ENCODE data around the gene ANKRD28. TPM values are rescaled to one million over a fixed set of nuclear protein-coding genes. Genes with fewer than 3 reads are reported as not detected.

Gene ANKRD28
- total and polyA plus RNA-seq, 2 donors from 2014 or later = 9.8 to 72.4 TPM

- Histone ChIP-seq H3K27me3 (ENCODE audit: control insufficient read depth, insufficient read depth, low read length) (no peaks in the 10 kb centered on the region), H3K9me3 (ENCODE audit: control insufficient read depth in 2 of 3, insufficient read depth in 1 of 3, low read length in 3 of 3) (no peaks in the 10 kb centered on the region), H3K27ac (ENCODE audit: low read depth in 2 of 2, low read length in 2 of 2) (no peak overlapping the region), H3K4me1 (ENCODE audit: control insufficient read depth in 2 of 3, insufficient read depth in 2 of 3, low read depth in 1 of 3, low read length in 3 of 3) (peaks cover 0 to 7% (median 4%) of the 10 kb centered on the region in 3 donors), H3K36me3 (ENCODE audit: control insufficient read depth in 2 of 3, insufficient read depth in 3 of 3, low read length in 3 of 3) (no peaks in the 10 kb centered on the region), H3K9ac (ENCODE audit: low read length in 3 of 3) (no peak overlapping the region), H3K4me3 (ENCODE audit: low read length in 3 of 3) (no peak overlapping the region)
- intact Hi-C loops (cut with DNase I) = loop anchor here (10.0 kb wide), 1 partner anchor 169 kb away; no protein-coding TSS in a partner anchor
- TF ChIP-seq CTCF (IDR thresholded peaks at IDR 0.05; ENCODE audit: borderline replicate concordance, extremely low read depth, insufficient read depth) = no peak
- FAIRE-seq (no peak), DNase-seq (no peak)
Observed at GRCh38 chr3:15803921-15804320, 6.1 kb upstream of the ANKRD28 start.

- TF ChIP-seq CTCF (IDR thresholded peaks at IDR 0.05; ENCODE audit: borderline replicate concordance, extremely low read depth, insufficient read depth) = no peak
- no peak overlapping the region for H3K4me3 ChIP-seq (ENCODE audit: low read length in 3 of 3)
- DNase-seq (no peak), FAIRE-seq (no peak)
- H3K27ac ChIP-seq (ENCODE audit: low read depth in 2 of 2, low read length in 2 of 2) = no peak overlapping the region
- H3K36me3 ChIP-seq (ENCODE audit: control insufficient read depth in 2 of 3, insufficient read depth in 3 of 3, low read length in 3 of 3) = no peaks in the 10 kb centered on the region
- intact Hi-C loops (cut with DNase I) = loop anchor here (10.0 kb wide), 1 partner anchor 166 kb away; no protein-coding TSS in a partner anchor
- no peak overlapping the region for H3K9ac ChIP-seq (ENCODE audit: low read length in 3 of 3)
- H3K27me3 ChIP-seq (ENCODE audit: control insufficient read depth, insufficient read depth, low read length) = no peaks in the 10 kb centered on the region
- H3K9me3 ChIP-seq (ENCODE audit: control insufficient read depth in 2 of 3, insufficient read depth in 1 of 3, low read length in 3 of 3) = no peaks in the 10 kb centered on the region
- peaks cover 7 to 17% (median 8%) of the 10 kb centered on the region in 3 donors for H3K4me1 ChIP-seq (ENCODE audit: control insufficient read depth in 2 of 3, insufficient read depth in 2 of 3, low read depth in 1 of 3, low read length in 3 of 3)
Observed at GRCh38 chr3:15801298-15801697, 3.5 kb upstream of the ANKRD28 start.

- Histone ChIP-seq H3K27me3 (ENCODE audit: control insufficient read depth, insufficient read depth, low read length) (no peaks in the 10 kb centered on the region), H3K4me1 (ENCODE audit: control insufficient read depth in 2 of 3, insufficient read depth in 2 of 3, low read depth in 1 of 3, low read length in 3 of 3) (peaks cover 7 to 17% (median 8%) of the 10 kb centered on the region in 3 donors), H3K4me3 (ENCODE audit: low read length in 3 of 3) (no peak overlapping the region), H3K27ac (ENCODE audit: low read depth in 2 of 2, low read length in 2 of 2) (no peak overlapping the region), H3K9me3 (ENCODE audit: control insufficient read depth in 2 of 3, insufficient read depth in 1 of 3, low read length in 3 of 3) (no peaks in the 10 kb centered on the region), H3K36me3 (ENCODE audit: control insufficient read depth in 2 of 3, insufficient read depth in 3 of 3, low read length in 3 of 3) (no peaks in the 10 kb centered on the region), H3K9ac (ENCODE audit: low read length in 3 of 3) (no peak overlapping the region)
- FAIRE-seq (no peak), DNase-seq (no peak)
- intact Hi-C loops (cut with DNase I) = loop anchor here (10.0 kb wide), 1 partner anchor 166 kb away; no protein-coding TSS in a partner anchor
- no peak for TF ChIP-seq CTCF (IDR thresholded peaks at IDR 0.05; ENCODE audit: borderline replicate concordance, extremely low read depth, insufficient read depth)
Observed at GRCh38 chr3:15800780-15801179, 3.0 kb upstream of the ANKRD28 start.

GRCh38 chr3:15800327-15800726 lies 2.5 kb upstream of the ANKRD28 start:
- intact Hi-C loops (cut with DNase I) = loop anchor here (10.0 kb wide), 1 partner anchor 166 kb away; no protein-coding TSS in a partner anchor
- H3K4me3 ChIP-seq (ENCODE audit: low read length in 3 of 3) = no peak overlapping the region
- H3K9ac ChIP-seq (ENCODE audit: low read length in 3 of 3) = no peak overlapping the region
- no peaks in the 10 kb centered on the region for H3K36me3 ChIP-seq (ENCODE audit: control insufficient read depth in 2 of 3, insufficient read depth in 3 of 3, low read length in 3 of 3)
- no peak for TF ChIP-seq CTCF (IDR thresholded peaks at IDR 0.05; ENCODE audit: borderline replicate concordance, extremely low read depth, insufficient read depth)
- DNase-seq = no peak
- peaks cover 7 to 17% (median 8%) of the 10 kb centered on the region in 3 donors for H3K4me1 ChIP-seq (ENCODE audit: control insufficient read depth in 2 of 3, insufficient read depth in 2 of 3, low read depth in 1 of 3, low read length in 3 of 3)
- H3K27me3 ChIP-seq (ENCODE audit: control insufficient read depth, insufficient read depth, low read length) = no peaks in the 10 kb centered on the region
- no peaks in the 10 kb centered on the region for H3K9me3 ChIP-seq (ENCODE audit: control insufficient read depth in 2 of 3, insufficient read depth in 1 of 3, low read length in 3 of 3)
- FAIRE-seq = no peak
- no peak overlapping the region for H3K27ac ChIP-seq (ENCODE audit: low read depth in 2 of 2, low read length in 2 of 2)

Measured in kidney (tissue), 14 donors.